Calu3 (cell line): ENCODE measurements around the gene NR4A1. TPM values are rescaled to one million over a fixed set of nuclear protein-coding genes. Genes with fewer than 3 reads are reported as not detected.

Source experiments
- BruUV-seq: library from RNA; stranded (reverse); fragments of 400-500 nt; replicated peaks from 2 replicates; lab custom pipeline; 2021; lab: Mats Ljungman, UMichigan
- CTCF ChIA-PET: fragments of 300-600 bp; sonication (Branson Sonifier 250); formaldehyde crosslinking; loops from one replicate; lab custom pipeline; 2022; ENCODE audit warnings: antibody characterized with exemption; lab: Charles Lee
- DNase-seq: peaks from one replicate; pipeline ENCODE4 v3.0.0; 2022
- H3K27ac Mint-ChIP-seq: one replicate; pipeline ENCODE4 v1.8.0; 2022; ENCODE audit warnings: mixed read lengths; ENCODE audit not compliant: unreplicated experiment
- H3K27me3 Mint-ChIP-seq: one replicate; pipeline ENCODE4 v1.8.0; 2022; ENCODE audit warnings: mixed read lengths; ENCODE audit not compliant: unreplicated experiment
- H3K36me3 Mint-ChIP-seq: one replicate; pipeline ENCODE4 v1.8.0; 2022; ENCODE audit warnings: mild to moderate bottlenecking, moderate library complexity, mixed read lengths; ENCODE audit not compliant: insufficient read depth, unreplicated experiment
- H3K4me1 Mint-ChIP-seq: one replicate; pipeline ENCODE4 v1.8.0; 2022; ENCODE audit warnings: mild to moderate bottlenecking, low read depth, mixed read lengths; ENCODE audit not compliant: unreplicated experiment
- H3K4me3 Mint-ChIP-seq: one replicate; pipeline ENCODE4 v1.8.0; 2022; ENCODE audit warnings: mild to moderate bottlenecking, low read depth, moderate library complexity, mixed read lengths; ENCODE audit not compliant: unreplicated experiment
- H3K9me3 Mint-ChIP-seq: one replicate; pipeline ENCODE4 v1.8.0; 2022; ENCODE audit warnings: low read depth, mixed read lengths; ENCODE audit not compliant: unreplicated experiment
- intact Hi-C: fragments of 100-400 bp; cut with micrococcal nuclease; formaldehyde crosslinking; loops from one replicate; pipeline ENCODE4 v1.10.0; 2022; ENCODE audit not compliant: unreplicated experiment
- total RNA-seq: library from RNA; stranded (reverse); gene quantifications from 2 replicates; pipeline ENCODE4 v1.2.3, GENCODE V29; 2022
- TF ChIP-seq, protein P1 (sequence below): fragments of 200-600 bp; IDR thresholded peaks from one replicate; pipeline ENCODE4 v1.8.0; 2022; ENCODE audit warnings: antibody characterized with exemption; ENCODE audit not compliant: unreplicated experiment

The NR4A1 gene
- total RNA-seq, 1 experiment from 2014 or later, result 18.9 TPM

DNA sequence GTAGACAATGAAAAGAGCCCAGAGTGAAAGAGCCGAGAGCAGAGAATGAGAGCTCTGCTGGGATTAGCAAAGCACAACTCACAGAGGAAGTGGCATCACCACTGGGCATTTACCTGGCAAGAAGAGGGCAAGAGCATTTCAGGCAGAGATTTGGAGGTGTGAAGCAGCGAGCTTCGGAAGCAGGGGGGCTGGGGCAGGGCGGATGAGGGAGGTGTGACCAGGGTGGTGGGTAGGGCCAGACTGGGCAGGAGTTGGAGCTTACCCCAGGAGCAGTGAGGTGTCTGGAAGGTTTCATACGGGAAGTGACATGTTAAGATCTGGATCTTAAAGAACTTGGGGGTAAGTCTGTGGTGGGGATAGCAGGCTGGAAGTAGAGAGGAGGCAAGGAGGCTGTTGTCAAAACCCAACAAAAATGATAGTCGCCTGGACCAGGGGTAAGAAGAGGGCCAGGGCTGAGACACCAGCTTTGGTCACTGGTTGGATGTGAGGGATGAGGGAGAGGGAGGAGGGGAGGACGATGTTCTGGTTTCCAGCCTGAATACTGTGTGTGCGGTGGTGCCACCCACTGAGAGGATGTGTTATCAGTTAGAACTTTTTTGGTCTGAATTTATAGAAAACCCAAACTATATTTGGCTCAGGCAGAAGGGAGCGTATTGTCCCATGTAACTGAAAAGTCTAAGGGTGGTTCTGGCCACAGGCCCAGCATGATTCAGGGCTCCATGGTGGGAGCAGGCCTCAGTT is 33.4 kb downstream of the NR4A1 start:
- Mint-ChIP-seq H3K36me3 (peaks cover 4% of the 10 kb centered on the region), H3K27ac (no peak overlapping the region), H3K4me1 (peaks cover 6% of the 10 kb centered on the region), H3K9me3 (no peaks in the 10 kb centered on the region), H3K27me3 (peaks cover 40% of the 10 kb centered on the region), H3K4me3 (no peak overlapping the region)
- TF ChIP-seq, protein P1, sequence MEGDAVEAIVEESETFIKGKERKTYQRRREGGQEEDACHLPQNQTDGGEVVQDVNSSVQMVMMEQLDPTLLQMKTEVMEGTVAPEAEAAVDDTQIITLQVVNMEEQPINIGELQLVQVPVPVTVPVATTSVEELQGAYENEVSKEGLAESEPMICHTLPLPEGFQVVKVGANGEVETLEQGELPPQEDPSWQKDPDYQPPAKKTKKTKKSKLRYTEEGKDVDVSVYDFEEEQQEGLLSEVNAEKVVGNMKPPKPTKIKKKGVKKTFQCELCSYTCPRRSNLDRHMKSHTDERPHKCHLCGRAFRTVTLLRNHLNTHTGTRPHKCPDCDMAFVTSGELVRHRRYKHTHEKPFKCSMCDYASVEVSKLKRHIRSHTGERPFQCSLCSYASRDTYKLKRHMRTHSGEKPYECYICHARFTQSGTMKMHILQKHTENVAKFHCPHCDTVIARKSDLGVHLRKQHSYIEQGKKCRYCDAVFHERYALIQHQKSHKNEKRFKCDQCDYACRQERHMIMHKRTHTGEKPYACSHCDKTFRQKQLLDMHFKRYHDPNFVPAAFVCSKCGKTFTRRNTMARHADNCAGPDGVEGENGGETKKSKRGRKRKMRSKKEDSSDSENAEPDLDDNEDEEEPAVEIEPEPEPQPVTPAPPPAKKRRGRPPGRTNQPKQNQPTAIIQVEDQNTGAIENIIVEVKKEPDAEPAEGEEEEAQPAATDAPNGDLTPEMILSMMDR, result no peak
- CTCF ChIA-PET, result interaction anchor here (0.6 to 4.6 kb wide), 3 partner anchors 17 to 80 kb away, joined by 4 to 37 read pairs (median 5); no protein-coding TSS in a partner anchor
- no peak for DNase-seq
- intact Hi-C loops, result no loop called here
- BruUV-seq, result no TSS peak

DNA sequence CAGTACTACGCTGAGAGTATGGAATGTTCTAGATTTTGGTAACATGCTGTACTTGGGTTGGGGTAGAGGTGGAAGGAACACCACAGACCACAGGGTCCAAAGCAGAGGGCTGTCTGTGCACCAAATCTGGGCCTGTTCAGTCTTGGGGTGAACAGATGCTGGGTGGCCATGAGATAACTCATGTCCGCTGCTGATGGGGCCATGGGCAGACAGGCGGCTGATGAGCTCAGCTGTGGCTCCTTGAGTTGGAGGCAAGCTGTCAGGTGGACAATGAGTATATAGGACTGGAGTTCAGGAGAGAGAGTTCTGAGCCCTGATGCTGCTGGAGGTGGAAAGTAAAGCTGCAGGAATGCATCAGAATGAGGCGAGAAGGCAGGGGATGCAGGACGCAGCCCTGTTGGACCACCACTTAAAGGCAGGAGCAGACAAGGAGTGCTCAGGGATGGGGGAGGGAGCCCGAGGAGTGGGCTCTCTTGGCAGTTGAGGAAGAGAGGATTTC is 34.5 kb downstream of the NR4A1 start:
- TF ChIP-seq, protein P1, result no peak
- BruUV-seq, result no TSS peak
- no peak for DNase-seq
- Mint-ChIP-seq H3K27me3 (peaks cover 51% of the 10 kb centered on the region), H3K4me3 (no peak overlapping the region), H3K27ac (no peak overlapping the region), H3K9me3 (no peaks in the 10 kb centered on the region), H3K4me1 (peaks cover 6% of the 10 kb centered on the region), H3K36me3 (peaks cover 4% of the 10 kb centered on the region)
- intact Hi-C loops, result no loop called here
- CTCF ChIA-PET, result interaction anchor here (4.6 kb wide), 1 partner anchor 60 kb away, joined by 37 read pairs; no protein-coding TSS in a partner anchor

DNA sequence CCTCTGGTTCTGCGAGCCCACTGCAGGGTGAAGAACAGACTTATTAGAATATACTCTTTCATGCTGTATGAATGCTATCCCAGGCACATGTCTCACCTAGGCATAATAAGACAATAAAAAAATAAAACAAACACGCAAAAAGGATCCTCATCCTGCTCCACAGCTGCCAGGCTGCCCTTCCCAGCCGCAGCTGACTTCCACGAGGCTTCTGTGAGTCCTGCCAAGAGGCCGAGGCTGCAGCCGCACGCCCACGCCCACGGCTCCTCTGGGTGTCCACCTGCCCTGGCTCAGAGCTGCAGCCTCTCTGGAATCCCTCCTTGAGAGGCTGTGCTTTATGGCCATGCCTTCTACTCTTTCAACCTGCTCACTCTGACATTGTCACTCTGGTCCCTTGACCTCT is 35.1 kb downstream of the NR4A1 start:
- TF ChIP-seq, protein P1, result no peak
- intact Hi-C loops, result no loop called here
- Mint-ChIP-seq H3K27ac (no peak overlapping the region), H3K27me3 (peaks cover 57% of the 10 kb centered on the region), H3K9me3 (no peaks in the 10 kb centered on the region), H3K36me3 (peaks cover 4% of the 10 kb centered on the region), H3K4me3 (no peak overlapping the region), H3K4me1 (peaks cover 6% of the 10 kb centered on the region)
- DNase-seq, result no peak
- BruUV-seq, result no TSS peak
- CTCF ChIA-PET, result interaction anchor here (4.6 kb wide), 1 partner anchor 61 kb away, joined by 37 read pairs; no protein-coding TSS in a partner anchor

DNA sequence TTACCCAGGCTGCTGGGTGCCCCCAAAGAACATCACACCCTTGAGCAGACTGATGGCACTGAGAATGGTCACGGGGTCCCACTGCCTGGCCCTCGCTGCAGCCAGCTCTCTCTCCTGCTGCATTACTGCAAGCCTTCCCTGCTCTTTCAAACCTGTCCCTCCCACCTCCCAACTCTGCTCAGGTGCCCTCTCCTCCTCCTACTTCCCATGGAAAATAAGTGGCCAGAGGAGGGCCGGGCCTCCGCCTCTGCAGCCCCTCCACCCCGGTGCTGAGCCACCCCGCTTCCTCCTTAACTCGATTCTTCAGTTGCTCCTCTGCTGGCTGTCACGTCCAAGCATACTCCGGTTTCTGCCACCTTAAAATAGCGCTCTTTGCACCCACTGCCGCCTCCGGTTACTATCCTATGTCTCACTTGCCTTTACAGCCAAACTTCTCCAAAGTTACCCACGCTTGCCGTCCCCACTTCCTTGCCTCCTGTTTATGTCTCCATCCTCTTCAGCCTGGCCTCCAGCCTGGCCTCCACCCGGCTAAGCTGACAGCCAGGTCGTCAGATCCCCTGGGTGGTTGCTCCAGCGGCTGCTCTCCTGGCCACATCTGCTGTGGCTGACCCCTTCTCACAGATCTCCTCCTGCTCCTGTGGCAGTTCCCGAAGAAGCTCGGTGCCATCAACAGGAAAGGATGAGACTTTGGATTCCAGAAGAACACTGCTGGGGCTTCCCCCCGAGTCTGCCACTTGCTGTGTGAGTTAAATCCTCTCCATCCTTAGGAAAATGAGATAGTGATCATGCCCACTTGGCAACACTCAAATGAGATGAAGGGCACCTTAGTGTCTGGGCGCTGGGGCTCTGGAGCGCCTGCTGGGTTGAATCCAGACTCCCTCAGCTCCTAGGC is 35.9 kb downstream of the NR4A1 start:
- H3K4me3 Mint-ChIP-seq, result no peak overlapping the region
- CTCF ChIA-PET, result interaction anchor here (0.8 kb wide), 1 partner anchor 62 kb away, joined by 3 read pairs; no protein-coding TSS in a partner anchor
- peaks cover 6% of the 10 kb centered on the region for H3K4me1 Mint-ChIP-seq
- no peak overlapping the region for H3K27ac Mint-ChIP-seq
- DNase-seq, result no peak
- TF ChIP-seq, protein P1, result no peak
- H3K36me3 Mint-ChIP-seq, result no peaks in the 10 kb centered on the region
- H3K27me3 Mint-ChIP-seq, result peaks cover 65% of the 10 kb centered on the region
- intact Hi-C loops, result no loop called here
- no peaks in the 10 kb centered on the region for H3K9me3 Mint-ChIP-seq
- BruUV-seq, result no TSS peak
